HepG2 (cell line): Measurements from ENCODE around the gene AKNA. TPM values are rescaled to one million over a fixed set of nuclear protein-coding genes. Genes with fewer than 3 reads are reported as not detected.

Experiments
- ELF3 ChIP-seq: IDR thresholded peaks from 2 replicates; pipeline ENCODE4 v1.6.1; 2016; ENCODE audit warnings: missing genetic modification reagents, missing compliant biosample characterization
- GABPA ChIP-seq, 2 experiments: IDR thresholded peaks; 2 replicates each; pipeline ENCODE4 v1.6.1; 2011 to 2016; ENCODE audit warnings: low read depth in 2 of 2, low read length in 1 of 2, missing biosample characterization in 1 of 2, missing genetic modification characterization in 1 of 2
- KAT8 ChIP-seq: IDR thresholded peaks from 2 replicates; pipeline ENCODE4 v1.6.1; 2016; ENCODE audit warnings: missing genetic modification reagents, missing compliant biosample characterization
- PAXIP1 ChIP-seq: sonication (generic); formaldehyde crosslinking; conservative IDR thresholded peaks from 2 replicates; pipeline ENCODE4 v1.4.0; 2020; ENCODE audit warnings: mild to moderate bottlenecking, missing genetic modification reagents, moderate library complexity
- PBX2 ChIP-seq: IDR thresholded peaks from 2 replicates; pipeline ENCODE4 v1.6.1; 2016; ENCODE audit warnings: control low read depth
- SAFB2 ChIP-seq: sonication (generic); formaldehyde crosslinking; IDR thresholded peaks from 2 replicates; pipeline ENCODE4 v1.5.1; 2020; ENCODE audit warnings: missing genetic modification reagents, low read depth, mild to moderate bottlenecking, borderline replicate concordance
- SOX13 ChIP-seq, 3 experiments: fragments of 450-650 bp in 1 of 3; sonication (generic) in 1 of 3; formaldehyde crosslinking in 1 of 3; IDR thresholded peaks in 2 of 3; conservative IDR thresholded peaks in 1 of 3; 2 replicates each; pipeline versions ENCODE4 v1.5.0 to v1.6.1; 2016 to 2020; ENCODE audit warnings: antibody characterized with exemption in 1 of 3, mild to moderate bottlenecking in 1 of 3, missing compliant biosample characterization in 1 of 3, missing genetic modification reagents in 1 of 3, moderate library complexity in 1 of 3
- TEAD3 ChIP-seq: optimal IDR thresholded peaks from 2 replicates; pipeline ENCODE3; 2016; ENCODE audit warnings: borderline replicate concordance
- XRCC5 ChIP-seq: fragments of 200-400 bp; formaldehyde crosslinking; optimal IDR thresholded peaks from 2 replicates; pipeline ENCODE3; 2017; ENCODE audit warnings: mild to moderate bottlenecking, low read length
- ZFY ChIP-seq: sonication (generic); formaldehyde crosslinking; IDR thresholded peaks from 2 replicates; pipeline ENCODE4 v1.4.0; 2020; ENCODE audit warnings: missing genetic modification reagents
- ZNF160 ChIP-seq: sonication (generic); formaldehyde crosslinking; IDR thresholded peaks from 2 replicates; pipeline ENCODE4 v1.8.0; 2022; ENCODE audit warnings: mild to moderate bottlenecking, inconsistent platforms, missing genetic modification reagents
- ZNF292 ChIP-seq: sonication (generic); formaldehyde crosslinking; IDR thresholded peaks from 2 replicates; pipeline ENCODE4 v1.8.1; 2022; ENCODE audit warnings: mild to moderate bottlenecking, low read depth, missing genetic modification reagents, borderline replicate concordance
- ZNF318 ChIP-seq: sonication (generic); formaldehyde crosslinking; IDR thresholded peaks from 2 replicates; pipeline ENCODE4 v1.4.0; 2020; ENCODE audit warnings: mild to moderate bottlenecking, missing genetic modification reagents
- ZNF460 ChIP-seq: sonication (generic); formaldehyde crosslinking; IDR thresholded peaks from 2 replicates; pipeline ENCODE4 v1.5.1; 2020; ENCODE audit warnings: missing genetic modification reagents, mild to moderate bottlenecking, borderline replicate concordance
- ZNF788 ChIP-seq: sonication (generic); formaldehyde crosslinking; IDR thresholded peaks from 2 replicates; pipeline ENCODE4 v1.5.0; 2020; ENCODE audit warnings: mild to moderate bottlenecking, missing genetic modification reagents, borderline replicate concordance
- polyA plus RNA-seq, 8 experiments: library from polyadenylated mRNA; depleted of rRNA in 3 of 8; stranded (reverse) in 7 of 8; unstranded in 1 of 8; fragments of >200 nt; fragmentation: Illumina TruSeq in 4 of 8; extraction: Trizol in 4 of 8; gene quantifications; 2 replicates each; pipeline versions ENCODE4 v1.2.1 to v1.2.3, GENCODE V29; 2011 to 2016; ENCODE audit warnings: low read depth in 4 of 8, missing spikeins in 1 of 8, mixed read lengths in 1 of 8; ENCODE audit not compliant: insufficient read depth in 1 of 8
- total RNA-seq, 5 experiments: library from RNA; depleted of rRNA; stranded (reverse); fragments of >200 nt; fragmentation: Illumina TruSeq; extraction: Trizol; gene quantifications; 2 replicates each; pipeline ENCODE4 v1.2.3, GENCODE V29; 2016; ENCODE audit warnings: low read depth in 1 of 5

The AKNA gene
- total and polyA plus RNA-seq, 2 of the 13 experiments (the other 11 are each of a cell fraction or from before 2014, with no cell fraction given), result 3.0 to 3.1 TPM

- no peak for TF ChIP-seq SOX13 (IDR thresholded peaks at IDR 0.05)
- TF ChIP-seq SOX13 (CRISPR knock-in tag; conservative IDR thresholded peaks at IDR 0.05 in 1 of 2, IDR thresholded peaks at IDR 0.05 in 1 of 2), result peak in 1 of 2 experiments; percentile 19; a peak in 1 of 4 replicates
- peak; percentile 17 for TF ChIP-seq TEAD3 (CRISPR knock-in tag)
- TF ChIP-seq ZFY (CRISPR knock-in tag), result peak; percentile 52; the same call in 1 of the 2 replicates
- TF ChIP-seq PAXIP1 (CRISPR knock-in tag), result peak; percentile 72
- TF ChIP-seq ELF3, result peak; percentile 94
- TF ChIP-seq ZNF160 (CRISPR knock-in tag), result no peak
- TF ChIP-seq ZNF460 (CRISPR knock-in tag), result no peak
- peak; percentile 13 for TF ChIP-seq XRCC5
- peak; percentile 68; the same call in 1 of the 2 replicates for TF ChIP-seq ZNF292 (CRISPR knock-in tag)
- no peak for TF ChIP-seq GABPA (IDR thresholded peaks at IDR 0.05; ENCODE audit: low read depth, low read length)
- TF ChIP-seq GABPA (CRISPR knock-in tag; IDR thresholded peaks at IDR 0.05; ENCODE audit: low read depth), result peak; percentile 28; the same call in 1 of the 2 replicates
- no peak for TF ChIP-seq ZNF318
- peak; percentile 53; the same call in 1 of the 2 replicates for TF ChIP-seq KAT8 (CRISPR knock-in tag)
- 0 out of 2 replicates have a peak, but pooled peaks have one; percentile 34 for TF ChIP-seq ZNF788 (CRISPR knock-in tag)
- TF ChIP-seq SAFB2 (CRISPR knock-in tag), result no peak
- peak; percentile 78 for TF ChIP-seq PBX2 (CRISPR knock-in tag)
Observed at GRCh38 chr9:114401344-114401743, 13.6 kb upstream of the AKNA start (continued).
